ENCODE data around the gene CMC2. TPM values are rescaled to one million over a fixed set of nuclear protein-coding genes. Genes with fewer than 3 reads are reported as not detected.
A peak's percentile ranks its signal among the peaks of the same experiment; 100 is the strongest.

The CMC2 gene
- total RNA-seq, 1 donor from 2014 or later, result 36.3 TPM

- no peak for ATAC-seq
Observed at GRCh38 chr16:81001330-81001729, 5.4 kb downstream of the CMC2 start.

DNA sequence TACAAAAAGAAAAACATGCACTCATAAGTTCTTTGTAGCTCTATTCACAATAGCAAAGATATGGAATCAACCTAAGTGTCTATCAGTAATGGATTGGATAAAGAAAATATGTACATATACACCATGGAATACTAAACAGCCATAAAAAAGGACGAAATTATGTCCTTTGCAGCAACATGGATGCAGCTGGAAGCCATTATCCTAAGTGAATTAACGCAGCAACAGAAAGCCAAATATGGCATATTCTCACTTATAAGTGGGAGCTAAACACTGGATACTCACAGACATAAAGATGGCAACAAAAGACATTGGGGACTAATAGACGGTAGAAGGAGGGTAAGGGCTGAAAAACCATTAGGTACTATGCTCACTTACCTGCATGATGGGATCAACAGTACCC, 5.8 kb downstream of the CMC2 start:
- ATAC-seq, result no peak

GRCh38 chr16:80997964-80998620, 8.6 kb downstream of the CMC2 start:
- ATAC-seq, result no peak

DNA sequence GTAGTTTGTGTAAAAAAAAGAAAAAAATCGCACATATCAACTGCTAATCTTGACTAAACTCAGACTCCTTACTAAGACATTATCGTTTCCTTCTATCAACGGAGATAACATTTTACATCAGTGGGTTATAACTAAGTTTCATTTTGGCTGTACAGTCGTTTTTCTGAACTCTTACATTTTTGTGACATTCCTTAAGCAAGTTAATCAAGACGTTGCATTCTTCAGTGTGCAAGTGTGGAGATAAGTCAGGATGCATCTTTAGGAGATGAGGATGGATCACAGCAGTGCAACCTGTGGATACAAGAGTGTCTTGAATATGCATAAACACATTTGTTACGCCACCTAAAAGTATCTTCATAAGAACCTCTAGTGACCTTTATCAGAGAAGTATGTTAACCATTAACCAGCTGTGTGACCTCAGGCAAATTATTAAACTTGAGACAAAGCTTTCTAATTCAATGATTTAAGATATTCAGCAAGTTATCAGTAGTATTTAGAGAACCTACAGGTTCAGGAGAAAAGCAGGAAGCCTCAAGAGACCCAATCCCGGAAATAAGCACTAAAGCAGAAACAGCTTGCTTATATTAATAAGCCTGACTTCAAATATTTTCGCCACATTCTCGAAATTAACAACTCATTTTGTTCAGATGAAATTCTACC, 9.4 kb downstream of the CMC2 start:
- no peak for ATAC-seq

DNA sequence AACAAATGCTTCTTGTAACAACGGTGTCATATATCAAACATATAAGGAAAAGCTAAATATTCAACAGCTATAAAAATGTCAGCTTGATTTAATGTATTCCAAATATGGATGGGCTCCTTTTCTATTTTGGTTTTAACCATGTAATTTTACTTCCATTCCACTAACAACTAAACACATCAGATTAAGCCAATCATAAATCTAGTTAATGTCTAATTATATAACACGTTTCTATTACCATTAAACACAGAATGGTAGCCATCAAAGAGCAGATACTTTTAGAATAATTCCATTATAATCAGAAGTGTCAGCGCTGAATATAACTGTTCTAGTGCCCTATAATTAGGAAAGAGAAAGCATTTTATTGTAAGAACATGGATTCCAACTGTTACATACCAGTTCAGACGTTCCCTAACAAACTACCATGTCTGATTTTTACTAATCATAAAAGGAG, 10.0 kb downstream of the CMC2 start:
- no peak for ATAC-seq

DNA sequence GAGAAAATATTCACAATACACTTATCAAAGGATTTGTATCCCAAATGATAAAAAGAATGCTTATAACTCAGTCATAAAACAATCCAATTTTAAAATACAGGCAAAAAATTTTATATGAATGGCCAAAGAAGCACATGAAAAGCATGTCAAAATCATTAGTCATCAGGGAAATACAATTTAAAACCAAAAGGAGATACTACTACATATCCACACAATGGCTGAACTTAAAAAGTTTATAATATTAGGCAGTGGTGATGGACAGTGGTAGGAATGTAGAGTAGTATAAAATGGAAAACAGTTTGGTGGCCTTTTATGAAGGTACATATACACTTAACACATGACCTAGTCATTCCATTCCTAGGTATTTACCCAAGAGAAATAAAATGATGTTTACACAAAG, 12.2 kb downstream of the CMC2 start:
- no peak for ATAC-seq

DNA sequence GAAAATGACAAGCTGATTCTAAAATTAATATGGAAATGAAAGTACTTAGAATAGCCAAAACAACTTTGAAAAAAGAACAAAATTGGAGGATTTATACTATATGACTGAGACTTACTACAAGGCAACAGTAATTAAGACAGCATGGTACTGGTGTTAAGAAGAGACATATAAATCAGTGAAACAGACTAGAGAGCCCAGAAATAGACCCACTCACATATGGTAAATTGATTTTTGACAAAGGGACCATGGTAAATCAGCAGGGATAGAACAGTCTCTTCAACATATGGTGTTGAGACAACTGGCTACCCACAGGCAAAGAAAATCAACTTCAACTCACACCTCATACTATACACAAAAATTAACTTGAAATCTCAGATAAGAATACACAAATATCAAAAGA, 12.9 kb downstream of the CMC2 start:
- ATAC-seq, result no peak

DNA sequence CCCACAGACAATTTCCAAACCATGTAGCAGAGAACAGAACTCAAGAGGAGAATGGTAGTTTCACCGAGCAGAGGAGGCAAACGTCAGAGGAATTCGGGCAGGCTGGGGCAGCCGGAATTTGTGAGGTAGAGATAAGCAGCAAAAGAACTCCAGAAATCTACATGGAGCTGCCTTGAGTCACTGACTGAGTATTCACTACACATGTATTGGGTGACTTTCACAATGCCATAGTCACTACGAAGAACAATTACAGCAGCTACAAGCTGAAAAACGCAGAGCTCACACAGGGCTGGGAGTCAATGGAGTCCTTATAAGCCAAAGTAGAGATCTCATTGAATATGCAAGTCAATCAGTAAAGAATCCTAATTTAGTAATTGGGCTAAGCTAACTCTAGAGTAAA, 13.4 kb downstream of the CMC2 start:
- peak; percentile 59 for ATAC-seq

- ATAC-seq, result no peak
Observed at GRCh38 chr16:80992676-80993293, 13.9 kb downstream of the CMC2 start.

GRCh38 chr16:80991792-80992430, 14.8 kb downstream of the CMC2 start:
- no peak for ATAC-seq

GRCh38 chr16:80990978-80991377, 15.7 kb downstream of the CMC2 start:
- ATAC-seq, result no peak

- ATAC-seq, result no peak
Observed at GRCh38 chr16:80990577-80990976, 16.1 kb downstream of the CMC2 start.

- no peak for ATAC-seq
Observed at GRCh38 chr16:80989801-80990200, 16.9 kb downstream of the CMC2 start.

DNA sequence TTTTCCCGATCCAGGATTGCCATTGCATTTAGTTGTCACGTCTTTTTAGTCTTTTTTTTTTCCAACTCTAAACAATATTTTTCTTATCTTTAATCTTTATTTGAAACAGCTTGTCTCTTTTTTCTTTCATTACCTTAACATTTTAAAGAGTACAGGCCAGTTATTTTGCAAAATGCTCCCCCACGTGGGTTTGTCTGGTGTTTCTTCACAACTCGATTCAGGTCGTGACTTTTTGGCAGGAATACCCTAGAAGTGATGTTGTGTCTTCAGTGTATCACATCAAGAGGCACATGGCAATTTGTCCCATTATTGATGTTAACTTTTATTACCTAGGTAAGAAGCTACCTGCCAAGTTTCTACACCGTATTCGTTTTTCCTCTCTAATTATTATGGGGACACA, 17.9 kb downstream of the CMC2 start:
- ATAC-seq, result no peak

GRCh38 chr16:80986557-80986956, 20.1 kb downstream of the CMC2 start:
- ATAC-seq, result no peak

DNA sequence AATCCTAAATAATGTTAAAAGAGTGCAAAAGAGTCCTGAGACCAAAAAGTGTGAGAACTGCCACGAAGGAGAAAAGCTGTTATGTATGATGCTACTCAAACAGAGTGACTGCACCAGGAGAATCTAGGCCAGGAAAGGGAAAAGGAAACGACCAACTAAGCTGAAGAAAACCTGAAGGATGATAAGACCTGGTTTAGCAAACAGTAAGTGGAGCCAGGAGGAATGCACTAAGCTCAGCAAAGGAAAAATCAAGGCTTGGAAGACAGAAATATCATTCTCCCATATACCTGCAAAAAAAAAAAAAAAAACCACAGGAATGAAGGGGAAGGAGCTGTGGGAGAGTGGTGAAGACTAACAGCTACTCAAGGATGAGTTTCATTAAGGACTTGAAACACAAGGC, 21.1 kb downstream of the CMC2 start:
- no peak for ATAC-seq

GRCh38 chr16:80984124-80984892, 22.4 kb downstream of the CMC2 start:
- ATAC-seq, result no peak

DNA sequence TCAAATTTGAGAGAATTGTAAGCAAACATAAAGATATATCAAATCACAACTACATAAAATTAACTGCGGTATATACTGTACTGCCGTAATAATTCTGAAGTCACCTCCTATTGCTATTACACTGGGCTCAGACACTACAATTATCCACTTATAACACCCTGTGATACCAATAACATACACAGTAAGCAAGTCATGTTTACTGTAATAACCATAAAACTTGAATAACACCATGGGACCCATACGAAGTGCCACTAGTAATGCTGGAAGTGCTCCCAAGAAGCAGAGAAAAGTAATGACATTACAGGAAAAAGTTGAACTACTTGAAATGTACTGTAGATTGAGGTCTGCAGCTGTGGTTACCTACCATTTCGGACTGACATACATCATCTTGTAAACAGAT, 24.0 kb downstream of the CMC2 start:
- no peak for ATAC-seq

- ATAC-seq, result no peak
Observed at GRCh38 chr16:80981103-80981502, 25.6 kb downstream of the CMC2 start.

DNA sequence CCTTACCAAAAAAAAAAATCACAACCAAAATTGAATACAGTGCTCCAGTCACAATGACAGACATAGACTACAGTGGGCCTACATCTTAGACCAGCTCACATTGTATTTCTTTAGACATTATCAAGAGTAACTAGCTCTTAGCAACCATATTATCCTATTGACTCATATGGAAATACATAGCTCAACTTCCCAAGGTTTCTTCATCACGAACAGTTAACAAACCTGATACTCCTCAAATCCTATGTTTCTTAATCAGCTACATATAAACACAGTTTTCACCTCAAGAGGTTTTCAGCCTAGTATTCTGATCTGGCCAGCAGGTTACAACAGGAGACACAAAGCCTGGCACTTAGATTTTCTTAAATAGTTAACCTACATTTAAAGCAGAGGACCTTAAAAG, 29.7 kb downstream of the CMC2 start:
- ATAC-seq, result no peak

DNA sequence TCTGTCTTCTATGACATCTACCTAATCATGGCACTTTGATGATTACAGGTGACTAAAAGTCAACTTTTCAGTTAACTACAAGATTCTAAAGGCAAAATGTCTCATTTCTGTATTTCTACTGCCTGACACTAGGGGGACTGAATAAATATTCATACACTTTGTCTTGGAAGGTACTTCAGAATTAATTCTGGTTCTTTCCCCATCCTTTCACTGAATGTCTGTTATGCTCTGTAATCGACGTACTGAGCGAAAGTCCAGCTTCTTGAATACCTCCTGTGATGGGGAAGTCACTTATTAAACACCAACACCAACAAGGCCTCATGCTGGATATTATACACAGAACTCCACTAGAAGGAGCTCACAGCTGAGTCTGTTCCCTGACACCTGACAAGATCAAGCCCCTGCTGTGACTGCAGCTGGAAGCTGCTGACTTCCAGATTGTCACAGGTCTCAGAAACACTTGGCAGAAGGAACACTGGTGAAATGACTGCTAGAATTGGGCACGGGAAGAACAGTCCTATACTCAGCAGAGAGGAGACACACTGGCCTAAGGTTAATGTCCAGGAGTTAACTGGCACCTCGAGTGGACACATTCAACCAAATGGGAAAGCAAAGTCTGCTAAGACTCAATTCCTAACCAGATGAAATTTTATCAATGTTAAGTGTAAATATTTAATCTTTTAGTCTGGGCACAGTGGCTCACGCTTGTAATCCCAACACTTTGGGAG, 31.9 kb downstream of the CMC2 start:
- ATAC-seq, result no peak

GRCh38 chr16:80973991-80974390, 32.7 kb downstream of the CMC2 start:
- ATAC-seq, result peak; percentile 84
